Vagina (tissue), 2 donors: ENCODE results near the gene SLC5A10. TPM values are rescaled to one million over a fixed set of nuclear protein-coding genes. Genes with fewer than 3 reads are reported as not detected.
A peak's percentile ranks its signal among the peaks of the same experiment; 100 is the strongest.
"Not testable (repeated sequence)": the region's sequence is repeated elsewhere in the genome, so short reads cannot be mapped to it uniquely, and the experiment has no call there.

Source experiments
- DNase-seq, 2 donors: peaks; one replicate each; pipeline ENCODE4 v3.0.0-alpha.2; 2017; ENCODE audit errors: extremely low spot score in 2 of 2
- H3K27ac ChIP-seq: fragments of 200-600 bp; sonication (generic); one replicate; pipeline ENCODE4 v1.5.1; 2019
- H3K27me3 ChIP-seq: fragments of 200-600 bp; sonication (generic); one replicate; pipeline ENCODE4 v1.5.1; 2019
- H3K36me3 ChIP-seq, 2 donors: fragments of 200-600 bp; sonication (generic); one replicate each; pipeline ENCODE4 v1.5.1; 2017 to 2019
- H3K4me1 ChIP-seq: fragments of 200-600 bp; sonication (generic); one replicate; pipeline ENCODE4 v1.5.1; 2019
- H3K4me3 ChIP-seq, 2 donors: fragments of 200-600 bp; sonication (generic); 1 replicate in 1 of 2; 2 replicates in 1 of 2; pipeline ENCODE4 v1.5.1; 2016 to 2019
- H3K9me3 ChIP-seq: fragments of 200-600 bp; sonication (generic); one replicate; pipeline ENCODE4 v1.5.1; 2019
- POLR2A ChIP-seq, 2 donors: fragments of 450-650 bp; IDR thresholded peaks; one replicate each; pipeline ENCODE4 v1.6.1; 2017; ENCODE audit warnings: antibody characterized with exemption in 2 of 2, mild to moderate bottlenecking in 2 of 2, moderate library complexity in 2 of 2
- intact Hi-C: fragments of 100-400 bp; cut with DNase I; formaldehyde crosslinking; loops from one replicate; pipeline ENCODE4 v1.15.1; 2023
- small RNA-seq: library from RNA; depleted of rRNA; stranded (forward); fragments of <200 nt; gene quantifications from one replicate; pipeline ENCODE3, GENCODE V24; 2016
- total RNA-seq: library from RNA; depleted of rRNA; stranded (reverse); fragments of >200 nt; gene quantifications from one replicate; pipeline ENCODE4 v1.2.3, GENCODE V29; 2016

SLC5A10 gene
- total RNA-seq, 1 donor from 2014 or later, result not detected

- H3K36me3 ChIP-seq, DNase-seq, H3K4me3 ChIP-seq, H3K9me3 ChIP-seq, H3K27me3 ChIP-seq, H3K27ac ChIP-seq, intact Hi-C loops, H3K4me1 ChIP-seq: not testable (repeated sequence)
- peak in 1 of 2 donors; percentile 30 for TF ChIP-seq POLR2A (IDR thresholded peaks at IDR 0.05)
Observed at GRCh38 chr17:19063326-19063956, 111.5 kb downstream of the SLC5A10 start.

GRCh38 chr17:19064378-19064777 is 112.4 kb downstream of the SLC5A10 start:
- H3K27me3 ChIP-seq, H3K9me3 ChIP-seq, H3K36me3 ChIP-seq, H3K27ac ChIP-seq, intact Hi-C loops, H3K4me1 ChIP-seq: not testable (repeated sequence)
- DNase-seq, result peak; percentile 31 to 84
- peak overlapping the region; percentile 28 to 29 for H3K4me3 ChIP-seq

GRCh38 chr17:19070318-19071168 is 118.6 kb downstream of the SLC5A10 start:
- intact Hi-C loops, DNase-seq, H3K27ac ChIP-seq: not testable (repeated sequence)

More at GRCh38 chr17:19070318-19071168, 118.6 kb downstream of the SLC5A10 start:
- H3K36me3 ChIP-seq, H3K9me3 ChIP-seq, H3K4me3 ChIP-seq, H3K27me3 ChIP-seq, H3K4me1 ChIP-seq: not testable (repeated sequence)

Small RNA genes lying within 50 kb of the gene (small RNA-seq; reads per million reads assigned to genes)
- not detected for gene AC090286.3
- not detected for gene RF00324

Other genes with a start within 250 kb of the SLC5A10 start
- gene FBXW10, start 208.1 kb upstream of the SLC5A10 start, total RNA-seq, result 0.25 TPM
- 21.6 TPM for gene TVP23B, start 171.0 kb upstream of the SLC5A10 start, total RNA-seq
- gene PRPSAP2, start 94.0 kb upstream of the SLC5A10 start, total RNA-seq, result 28.0 TPM
- 36.1 TPM for gene FAM83G, start 52.6 kb downstream of the SLC5A10 start, total RNA-seq
- gene GRAP, start 94.8 kb downstream of the SLC5A10 start, total RNA-seq, result 5.2 TPM
- not detected for gene GRAPL, start 175.4 kb downstream of the SLC5A10 start, total RNA-seq